Activated T-cell treated with anti-CD3 and anti-CD28 coated beads for 1 hour (primary cell): ENCODE measurements around the gene TFDP1.
"Not testable (repeated sequence)": the region's sequence is repeated elsewhere in the genome, so short reads cannot be mapped to it uniquely, and the experiment has no call there.

Experiments used
- DNase-seq: peaks from one replicate; pipeline ENCODE4 v3.0.0-alpha.2; 2020; ENCODE audit warnings: low read depth

TFDP1 gene

DNA sequence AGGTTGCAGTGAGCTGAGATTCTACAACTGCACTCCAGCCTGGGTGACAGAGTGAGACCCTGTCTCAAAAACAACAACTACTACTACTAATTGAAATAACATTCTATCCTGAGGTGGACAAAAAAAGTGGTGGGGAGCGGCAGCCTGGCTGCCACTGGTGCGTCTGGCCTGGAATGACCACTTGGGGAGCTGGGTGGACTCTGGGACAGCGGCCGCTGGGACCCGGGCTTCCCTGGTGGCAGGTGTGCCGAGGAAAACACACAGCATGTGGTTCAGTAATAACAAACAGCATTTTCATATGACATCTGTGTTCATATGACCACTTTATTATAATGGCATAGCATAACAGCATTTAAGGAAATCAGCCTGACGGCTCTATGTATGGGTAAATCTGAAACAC is 33.9 kb downstream of the TFDP1 start:
- no peak for DNase-seq

DNA sequence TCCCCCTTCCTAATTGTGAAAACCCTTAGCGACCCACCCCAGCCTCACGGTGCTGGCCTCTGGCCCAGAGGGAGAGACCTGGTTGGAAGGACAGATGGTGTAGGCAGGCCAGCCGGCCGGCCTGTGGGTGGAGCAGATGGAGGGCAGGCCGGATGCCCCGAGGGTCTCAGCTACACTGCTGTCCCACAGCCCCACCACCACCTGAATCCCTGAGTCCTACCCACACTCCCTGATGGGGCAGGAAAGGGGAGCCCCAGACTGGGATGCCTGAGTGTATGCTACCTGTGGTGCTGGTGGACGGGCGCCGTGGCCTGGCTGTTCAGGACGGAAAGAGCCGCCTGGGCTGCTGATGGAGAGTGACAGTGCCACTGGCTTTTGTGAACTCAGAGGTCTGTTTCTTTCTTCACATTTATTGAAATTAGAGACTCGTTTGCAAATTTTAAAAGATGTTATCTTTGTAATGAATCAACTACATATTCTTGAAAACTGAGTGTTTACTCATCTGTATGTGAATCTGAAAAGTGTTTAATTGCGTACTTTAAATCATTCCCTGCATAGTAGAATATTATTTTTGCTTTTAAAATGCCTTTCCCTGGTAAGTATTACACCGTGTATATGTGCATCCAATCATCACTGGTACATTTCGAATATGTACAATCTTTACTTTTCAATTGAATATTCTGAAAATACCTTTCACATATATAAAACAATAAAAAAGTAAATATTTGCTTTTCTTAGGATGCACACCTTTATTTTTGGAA is 35.7 kb downstream of the TFDP1 start:
- no peak for DNase-seq

DNA sequence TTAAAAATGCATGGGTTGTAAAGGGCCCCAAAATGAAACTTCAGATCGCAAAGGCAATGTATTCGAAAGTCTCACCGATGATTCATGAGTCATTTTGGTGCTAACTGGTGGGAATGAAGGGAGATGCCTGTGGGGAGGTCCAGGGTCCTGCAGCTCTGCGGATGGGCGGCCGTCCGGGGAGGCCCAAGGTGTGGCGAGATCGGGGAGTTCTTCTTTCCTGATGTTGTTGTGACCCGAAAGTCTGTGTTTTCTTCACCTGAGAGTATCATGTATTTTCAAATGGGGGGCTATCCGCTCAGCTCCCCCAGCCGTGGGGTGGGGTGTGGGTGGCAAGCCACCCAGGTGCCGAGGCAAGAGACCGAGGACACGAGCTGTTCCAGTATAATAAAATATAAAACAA is 36.5 kb downstream of the TFDP1 start:
- no peak for DNase-seq

DNA sequence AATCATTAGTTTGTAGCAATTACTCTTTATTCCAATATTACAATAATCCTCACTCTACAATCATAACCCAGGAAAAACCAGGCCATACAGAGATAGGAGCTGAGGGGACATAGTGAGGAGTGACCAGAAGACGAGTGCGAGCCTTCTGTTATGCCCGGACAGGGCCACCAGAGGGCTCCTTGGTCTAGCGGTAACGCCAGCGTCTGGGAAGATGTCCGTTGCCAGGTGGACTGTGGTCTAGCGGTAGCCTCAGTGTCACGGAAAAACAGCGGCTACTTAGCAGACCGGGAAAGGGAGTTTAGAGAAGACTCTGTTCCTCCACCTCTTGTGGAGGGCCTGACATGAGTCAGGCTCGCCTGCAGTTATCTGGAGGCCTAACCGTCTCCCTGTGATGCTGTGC is 36.9 kb downstream of the TFDP1 start:
- DNase-seq, result not testable (repeated sequence)

DNA sequence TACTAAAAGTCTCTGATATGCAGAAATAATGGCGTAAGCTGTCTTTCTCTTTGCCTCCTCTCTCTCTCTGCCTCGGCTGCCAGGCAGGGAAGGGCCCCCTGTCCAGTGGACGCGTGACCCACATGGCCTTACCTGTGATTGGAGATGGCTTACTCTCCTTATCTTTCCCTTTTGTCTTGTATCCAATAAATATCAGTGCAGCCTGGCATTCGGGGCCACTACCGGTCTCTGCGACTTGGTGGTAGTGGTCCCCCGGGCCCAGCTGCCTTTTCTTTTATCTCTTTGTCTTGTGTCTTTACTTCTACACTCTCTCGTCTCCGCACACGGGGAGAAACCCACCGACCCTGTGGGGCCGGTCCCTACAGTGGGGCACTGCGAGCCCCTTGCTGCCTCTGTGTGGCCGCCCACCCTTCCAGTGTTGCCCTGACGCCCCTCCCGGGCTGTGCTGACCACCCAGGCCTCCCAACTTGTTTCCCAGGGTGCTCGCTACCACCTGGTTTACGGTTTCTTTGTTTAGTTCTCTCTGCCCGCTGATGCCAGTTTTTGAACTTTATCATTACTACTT is 37.5 kb downstream of the TFDP1 start:
- DNase-seq, result not testable (repeated sequence)

DNA sequence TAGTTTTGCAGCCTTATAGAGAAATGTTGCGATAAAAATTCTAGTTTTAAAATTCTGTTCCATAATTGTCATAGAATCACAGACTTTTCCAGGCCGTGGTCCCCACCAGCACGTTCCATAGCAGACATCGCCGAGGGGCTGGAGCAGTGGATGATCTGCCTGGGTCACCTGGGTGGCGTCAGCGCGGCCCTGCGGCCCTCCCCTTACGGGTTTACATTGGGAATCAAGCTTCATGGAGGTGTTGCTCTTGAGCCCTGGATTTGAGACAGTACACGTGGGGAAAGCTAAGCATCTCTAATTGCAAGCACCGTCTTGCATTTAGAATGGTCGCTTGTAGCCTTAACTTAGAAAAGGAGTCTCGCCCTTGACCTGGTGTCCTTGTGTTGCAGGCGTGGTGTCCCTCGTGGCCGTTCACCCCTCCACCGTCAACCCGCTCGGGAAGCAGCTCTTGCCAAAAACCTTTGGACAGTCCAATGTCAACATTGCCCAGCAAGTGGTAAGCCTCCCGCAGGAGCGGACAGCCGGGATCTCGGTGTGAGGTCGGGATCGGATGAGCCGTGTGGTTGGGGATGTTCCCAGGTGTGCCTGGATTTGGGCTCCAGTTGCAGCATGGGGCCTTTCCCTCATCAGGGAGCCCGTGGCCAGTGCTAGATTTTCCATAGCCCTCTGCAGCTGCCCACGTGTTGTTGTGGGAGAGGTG is 38.4 kb downstream of the TFDP1 start:
- DNase-seq, result no peak

DNA sequence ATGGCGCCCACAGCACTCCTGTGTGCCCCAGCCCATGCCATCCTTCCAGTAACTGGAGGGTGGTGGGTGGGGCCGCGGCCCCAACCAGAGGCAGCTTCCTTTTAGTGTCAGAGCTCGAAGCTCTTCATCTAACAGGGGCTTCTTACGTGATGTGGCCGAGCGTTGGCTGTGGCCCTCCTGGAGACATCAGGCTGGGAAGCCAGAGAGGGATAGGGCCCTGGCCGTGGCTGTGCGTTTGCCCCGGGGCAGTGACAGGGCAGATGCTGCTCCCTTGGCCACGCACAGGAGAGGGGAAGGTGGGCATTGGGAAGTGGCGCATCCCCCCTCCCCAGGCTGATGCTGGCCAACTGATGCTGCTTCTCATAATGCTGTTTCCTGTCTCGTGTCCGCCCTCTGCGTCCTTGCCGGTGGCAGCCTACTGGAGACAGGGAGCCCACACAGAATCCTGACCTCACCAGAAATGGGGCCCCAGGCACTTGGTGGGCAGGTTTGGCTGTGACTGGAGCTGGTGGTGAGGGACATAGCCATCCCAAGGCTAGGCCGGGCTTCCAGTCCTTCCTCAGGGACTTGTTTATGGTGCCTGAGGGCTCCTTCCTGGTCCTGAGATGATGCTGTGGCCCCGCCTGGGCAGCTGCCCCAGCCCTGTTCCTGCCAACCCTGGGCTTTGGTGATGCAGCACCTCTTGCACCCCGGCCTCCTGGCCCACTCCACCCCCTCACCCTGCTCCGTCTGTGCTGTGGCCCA is 39.1 kb downstream of the TFDP1 start:
- no peak for DNase-seq

DNA sequence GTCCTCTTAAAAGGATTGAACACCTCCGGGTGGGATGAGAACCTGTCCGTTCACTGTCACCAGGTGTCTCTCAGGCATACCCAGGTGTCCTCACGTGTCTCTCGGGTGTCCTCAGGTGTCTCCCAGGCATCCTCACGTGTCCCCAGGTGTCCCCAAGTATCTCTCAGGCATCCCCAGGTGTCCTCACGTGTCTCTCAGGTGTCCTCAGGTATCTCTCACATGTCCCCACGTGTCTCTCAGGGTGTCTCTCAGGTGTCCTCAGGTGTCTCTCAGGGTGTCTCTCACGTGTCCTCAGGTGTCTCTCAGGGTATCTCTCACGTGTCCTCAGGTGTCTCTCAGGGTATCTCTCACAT is 39.7 kb downstream of the TFDP1 start:
- no peak for DNase-seq

DNA sequence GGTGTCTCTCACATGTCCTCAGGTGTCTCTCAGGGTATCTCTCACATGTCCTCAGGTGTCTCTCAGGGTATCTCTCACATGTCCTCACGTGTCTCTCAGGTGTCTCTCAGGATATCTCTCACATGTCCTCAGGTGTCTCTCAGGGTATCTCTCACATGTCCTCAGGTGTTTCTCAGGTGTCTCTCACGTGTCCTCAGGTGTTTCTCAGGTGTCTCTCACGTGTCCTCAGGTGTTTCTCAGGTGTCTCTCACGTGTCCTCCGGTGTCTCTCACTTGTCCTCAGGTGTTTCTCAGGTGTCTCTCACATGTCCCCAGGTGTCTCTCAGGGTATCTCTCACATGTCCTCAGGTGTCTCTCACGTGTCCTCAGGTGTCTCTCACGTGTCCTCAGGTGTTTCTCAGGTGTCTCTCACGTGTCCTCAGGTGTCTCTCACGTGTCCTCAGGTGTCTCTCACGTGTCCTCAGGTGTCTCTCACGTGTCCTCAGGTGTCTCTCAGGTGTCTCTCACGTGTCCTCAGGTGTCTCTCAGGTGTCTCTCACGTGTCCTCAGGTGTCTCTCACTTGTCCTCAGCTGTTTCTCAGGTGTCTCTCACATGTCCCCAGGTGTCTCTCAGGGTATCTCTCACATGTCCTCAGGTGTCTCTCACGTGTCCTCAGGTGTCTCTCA is 40.2 kb downstream of the TFDP1 start:
- DNase-seq, result not testable (repeated sequence)

DNA sequence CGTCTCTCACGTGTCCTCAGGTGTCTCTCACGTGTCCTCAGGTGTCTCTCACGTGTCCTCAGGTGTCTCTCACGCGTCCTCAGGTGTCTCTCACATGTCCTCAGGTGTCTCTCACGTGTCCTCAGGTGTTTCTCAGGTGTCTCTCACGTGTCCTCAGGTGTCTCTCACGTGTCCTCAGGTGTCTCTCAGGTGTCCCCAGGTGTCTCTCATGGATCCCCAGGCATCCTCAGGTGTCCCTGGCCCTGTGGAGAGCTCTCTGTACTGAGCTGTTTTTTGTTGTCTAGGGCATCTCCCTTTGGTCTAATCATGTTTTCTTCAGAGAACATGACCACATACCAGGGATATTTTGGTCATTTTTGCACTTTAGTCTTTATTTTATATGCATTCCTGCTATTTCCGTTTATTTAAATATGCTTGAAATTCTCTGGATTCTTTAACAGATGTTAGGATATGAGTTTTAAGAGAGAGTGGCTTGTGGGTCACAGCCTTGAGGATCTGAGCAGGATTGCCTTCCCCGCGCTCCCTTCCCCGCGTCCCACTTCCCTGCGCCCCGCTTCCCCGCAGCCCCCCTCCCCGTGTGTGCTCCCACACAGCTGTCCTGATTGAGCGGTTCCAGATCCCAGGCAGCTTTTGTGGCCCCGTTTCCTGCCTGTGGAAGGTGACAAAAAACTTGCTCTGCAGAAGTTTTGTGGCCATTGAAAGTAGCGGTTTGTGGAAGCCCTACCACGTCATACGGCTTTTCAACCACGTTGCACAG is 41.6 kb downstream of the TFDP1 start:
- no peak for DNase-seq

DNA sequence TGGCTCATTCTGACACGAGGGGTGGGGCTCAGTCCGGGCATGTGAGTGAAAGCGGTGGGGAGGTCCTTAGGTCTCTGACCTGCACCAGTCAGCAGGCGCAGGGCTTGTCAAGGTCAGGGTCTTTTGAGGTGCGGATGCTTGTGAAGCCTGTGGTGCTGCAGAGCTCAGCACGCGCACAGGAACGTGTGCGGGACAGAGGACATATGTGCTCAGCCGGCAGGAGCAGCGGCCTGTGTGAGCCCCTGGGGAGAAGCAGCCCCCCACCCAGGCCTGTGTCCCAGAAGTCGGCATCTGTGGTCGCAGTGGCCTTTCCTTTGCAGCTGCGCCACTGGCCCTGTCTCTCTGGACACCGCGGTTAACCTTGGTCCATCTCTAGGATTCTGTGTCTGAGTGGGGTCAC is 42.6 kb downstream of the TFDP1 start:
- DNase-seq, result no peak

DNA sequence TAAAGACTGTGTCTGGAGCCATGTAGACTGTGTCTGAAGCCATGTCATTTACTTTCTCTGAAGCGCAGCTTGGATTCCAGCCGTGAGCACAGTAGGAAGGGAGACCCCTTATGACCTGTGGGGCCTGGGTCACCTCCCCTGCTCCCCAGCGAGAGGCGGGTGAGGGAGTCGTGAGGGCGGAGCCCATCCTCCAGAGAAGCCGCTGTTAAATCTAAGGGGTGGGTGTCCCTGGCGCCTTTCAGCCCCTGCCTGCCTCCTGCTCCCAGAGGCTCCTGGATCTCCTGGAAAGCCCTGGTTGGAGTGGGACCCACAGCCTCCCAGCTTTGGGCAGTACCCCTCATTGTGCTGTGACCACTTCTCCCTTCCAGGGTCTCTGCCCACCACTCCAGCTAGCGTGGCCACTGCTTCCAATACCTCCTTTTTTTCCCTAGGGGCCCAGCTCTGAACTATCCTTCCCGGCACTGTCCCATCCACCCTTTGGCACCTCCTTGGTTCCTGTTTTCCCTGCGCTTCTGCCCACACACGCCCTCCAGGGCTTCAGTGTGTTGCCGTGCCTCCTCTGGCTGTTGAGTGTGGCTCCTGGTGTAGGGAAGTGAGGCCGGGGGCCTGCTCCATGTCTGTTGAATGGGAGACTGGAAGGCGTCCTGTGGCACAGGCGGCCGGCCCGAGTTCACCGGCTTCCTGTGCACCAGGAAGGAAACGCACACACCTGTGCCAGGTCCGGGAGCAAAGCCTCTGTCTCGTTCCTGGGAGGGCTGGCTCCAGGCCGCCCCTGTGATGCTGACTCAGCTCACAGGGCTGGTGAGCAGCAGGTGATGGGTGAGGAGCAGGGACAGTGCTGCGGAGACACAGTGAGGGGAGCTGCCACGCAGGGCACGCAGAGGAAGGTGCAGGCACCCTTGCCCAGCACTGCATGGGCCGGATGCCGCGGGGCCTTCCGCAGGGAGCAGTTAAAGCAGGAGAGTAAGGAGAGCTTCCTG is 44.0 kb downstream of the TFDP1 start:
- no peak for DNase-seq

DNA sequence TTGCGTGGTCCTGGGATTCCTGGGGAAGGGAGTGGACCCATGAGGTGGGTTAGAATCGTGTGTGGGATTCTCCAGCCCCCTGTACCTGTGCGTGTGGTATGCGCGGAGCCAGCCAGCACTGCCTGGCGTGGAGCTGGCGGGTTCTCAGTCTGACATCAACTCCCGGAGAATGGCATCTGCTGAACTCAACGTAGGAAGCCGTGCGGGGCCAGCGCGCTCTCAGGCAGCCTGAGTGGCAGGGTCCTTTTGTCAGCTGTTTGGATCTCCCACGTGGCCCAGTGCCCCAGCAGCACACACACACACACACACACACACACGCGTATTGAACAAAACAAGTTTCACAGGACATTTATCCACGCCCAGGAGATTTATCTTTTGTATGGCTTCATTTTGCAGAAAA is 45.3 kb downstream of the TFDP1 start:
- DNase-seq, result no peak

DNA sequence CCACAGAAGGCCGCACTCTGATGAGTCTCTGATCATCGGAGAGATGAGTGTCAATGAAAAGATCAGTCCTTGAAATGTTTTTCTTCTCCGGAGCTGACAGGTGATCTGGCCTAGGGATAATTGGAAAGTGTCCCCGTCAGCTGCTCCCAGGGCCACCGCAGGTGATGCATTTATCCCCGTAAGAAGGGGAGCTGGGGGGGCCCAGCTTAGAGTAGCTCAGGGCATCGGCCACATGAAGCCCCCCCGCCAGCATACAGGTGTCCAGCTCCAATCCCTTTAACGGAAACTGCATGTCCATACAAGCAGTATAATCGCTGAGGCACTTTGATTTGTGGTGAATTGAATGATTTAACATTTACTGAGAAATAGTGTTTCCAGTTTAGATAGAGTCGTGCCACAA is 45.7 kb downstream of the TFDP1 start:
- no peak for DNase-seq

DNA sequence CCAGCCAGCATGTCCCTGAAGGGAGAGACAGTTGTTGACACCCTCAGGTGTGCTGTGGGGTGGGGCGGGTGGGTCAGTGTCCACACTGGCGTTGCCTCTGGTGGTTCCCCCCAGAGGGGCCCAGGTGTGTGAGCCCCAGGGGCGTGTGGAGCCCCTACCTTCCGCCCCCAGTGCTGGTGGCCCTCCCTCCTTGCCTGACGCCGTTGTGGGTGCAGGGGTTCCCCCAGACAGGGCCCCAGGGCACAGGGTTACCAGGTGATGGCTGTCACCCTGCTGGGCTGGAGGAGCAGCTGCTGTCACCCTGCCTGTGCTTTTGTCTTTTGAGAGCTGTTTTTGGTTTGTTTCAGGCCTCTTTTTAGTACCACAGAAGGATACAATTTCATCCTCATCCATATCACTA is 46.3 kb downstream of the TFDP1 start:
- DNase-seq, result no peak

DNA sequence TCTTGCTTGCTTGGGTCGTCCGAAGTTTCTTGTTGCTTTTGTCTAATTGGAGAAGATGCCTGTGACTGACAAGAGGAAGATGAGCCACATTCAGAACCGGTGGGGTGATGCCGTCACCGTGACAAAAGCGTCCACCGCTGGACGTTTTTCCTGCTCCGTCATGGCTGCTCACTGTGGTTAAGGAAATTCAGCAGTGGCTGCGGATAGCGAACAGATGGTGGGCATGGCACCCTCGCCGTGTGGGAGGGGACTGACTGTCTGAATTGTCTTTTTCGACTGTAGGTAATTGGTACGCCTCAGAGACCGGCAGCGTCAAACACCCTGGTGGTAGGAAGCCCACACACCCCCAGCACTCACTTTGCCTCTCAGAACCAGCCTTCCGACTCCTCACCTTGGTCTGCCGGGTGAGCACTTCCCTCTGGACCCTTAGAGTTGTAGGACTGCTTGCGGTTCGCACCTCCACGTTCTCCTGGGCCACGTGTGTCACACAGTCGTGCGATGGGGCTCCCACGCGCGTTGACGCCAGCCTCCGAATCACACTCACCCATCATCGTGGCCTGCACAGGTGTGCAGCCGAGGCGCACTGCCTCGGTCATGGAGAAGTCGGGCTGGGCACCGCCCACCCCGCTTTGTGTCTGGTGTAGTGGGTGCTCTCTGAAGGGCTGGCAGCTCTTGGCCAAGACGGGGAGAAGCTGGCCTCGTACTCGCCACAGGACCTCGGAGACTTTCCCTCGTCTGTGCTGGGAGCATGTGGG is 47.0 kb downstream of the TFDP1 start:
- no peak for DNase-seq

DNA sequence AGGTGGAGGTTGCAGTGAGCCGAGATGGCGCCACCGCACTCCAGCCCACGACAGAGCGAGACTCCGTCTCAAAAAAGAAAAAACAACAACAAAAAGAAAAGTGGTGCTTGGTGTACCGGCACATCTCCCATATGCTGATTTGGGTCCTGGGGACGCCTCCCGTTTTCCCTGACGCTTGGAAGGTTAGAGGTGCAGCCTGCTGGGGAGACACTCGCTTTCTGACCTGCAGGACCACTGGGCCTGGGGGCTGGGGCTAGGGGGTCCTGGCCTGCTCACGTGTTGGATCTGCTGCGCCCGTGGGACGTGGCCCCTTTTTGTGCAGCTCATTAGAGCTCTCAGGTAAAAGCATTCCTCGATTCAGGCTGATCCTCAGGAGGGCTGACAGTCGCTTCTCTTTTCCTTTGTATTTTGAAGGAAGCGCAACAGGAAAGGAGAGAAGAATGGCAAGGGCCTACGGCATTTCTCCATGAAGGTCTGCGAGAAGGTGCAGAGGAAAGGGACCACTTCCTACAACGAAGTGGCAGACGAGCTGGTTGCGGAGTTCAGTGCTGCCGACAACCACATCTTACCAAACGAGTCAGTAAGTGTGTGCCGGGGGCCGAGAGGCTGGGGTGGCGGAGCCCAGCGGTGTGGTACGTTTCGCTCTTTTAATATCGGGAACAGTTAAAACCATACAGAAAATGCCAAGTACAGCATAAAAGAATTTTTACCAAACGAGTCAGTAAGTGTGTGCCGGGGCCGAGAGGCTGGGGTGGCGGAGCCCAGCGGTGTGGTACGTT is 48.3 kb downstream of the TFDP1 start:
- DNase-seq, result no peak

DNA sequence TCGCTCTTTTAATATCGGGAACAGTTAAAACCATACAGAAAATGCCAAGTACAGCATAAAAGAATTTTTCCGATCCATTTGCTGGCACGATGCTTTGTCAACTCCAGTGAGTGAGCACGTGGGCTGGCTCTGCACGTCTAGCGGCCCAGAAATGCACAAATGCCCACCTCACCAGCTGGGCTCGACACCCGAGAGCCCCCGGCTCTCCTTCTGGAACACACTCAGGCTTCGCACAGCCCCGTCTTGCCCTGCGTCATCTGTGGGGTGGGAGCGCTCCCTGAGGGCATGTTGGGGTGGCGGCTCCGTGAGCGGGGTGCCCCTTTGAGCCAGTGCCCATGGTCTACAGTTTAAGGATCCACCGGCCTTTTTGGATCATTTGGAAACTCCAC is 48.9 kb downstream of the TFDP1 start:
- DNase-seq, result no peak
